Body of pancreas (tissue), 4 donors: Measurements from ENCODE around the gene TTI1. TPM values are rescaled to one million over a fixed set of nuclear protein-coding genes. Genes with fewer than 3 reads are reported as not detected.

Experiments used
- ATAC-seq: fragments of 150-250 bp; one replicate; pipeline ENCODE4 v1.9.1; 2016
- DNase-seq, 4 donors: peaks; one replicate each; pipeline ENCODE4 v3.0.0-alpha.2; 2019
- H3K27ac ChIP-seq, 4 donors: fragments of 200-600 bp; sonication (generic); 1 replicate in 3 of 4; 2 replicates in 1 of 4; pipeline versions ENCODE4 v1.5.1 to v1.6.1; 2016 to 2019; ENCODE audit warnings: mild to moderate bottlenecking in 1 of 4, mixed read lengths in 1 of 4, moderate library complexity in 1 of 4
- H3K27me3 ChIP-seq, 2 donors: fragments of 200-600 bp; sonication (generic); one replicate each; pipeline ENCODE4 v1.6.0; 2016; ENCODE audit warnings: mild to moderate bottlenecking in 1 of 2
- H3K36me3 ChIP-seq, 2 donors: fragments of 200-600 bp; sonication (generic); replicated peaks in 1 of 2; 2 replicates each; pipeline ENCODE4 v1.5.1; 2016; ENCODE audit warnings: low read depth in 2 of 2; ENCODE audit not compliant: insufficient read depth in 1 of 2
- H3K4me1 ChIP-seq: fragments of 200-600 bp; sonication (generic); one replicate; pipeline ENCODE4 v1.6.0; 2016
- H3K4me3 ChIP-seq, 2 donors: fragments of 200-600 bp; sonication (generic); 1 replicate in 1 of 2; 2 replicates in 1 of 2; pipeline ENCODE4 v1.5.1; 2016 to 2019
- H3K9me3 ChIP-seq, 3 donors: fragments of 200-600 bp; sonication (generic); 1 replicate in 2 of 3; 2 replicates in 1 of 3; pipeline ENCODE4 v1.5.1; 2016
- CTCF ChIP-seq, 7 experiments: fragments of 450-650 bp in 4 of 7; fragments of 200-600 bp in 3 of 7; sonication (generic) in 3 of 7; IDR thresholded peaks; one replicate each; pipeline ENCODE4 v1.5.1; 2016 to 2019; ENCODE audit warnings: antibody characterized with exemption in 7 of 7
- POLR2A ChIP-seq, 3 donors: fragments of 450-650 bp; IDR thresholded peaks; one replicate each; pipeline ENCODE4 v1.6.1; 2016; ENCODE audit warnings: antibody characterized with exemption in 3 of 3, mild to moderate bottlenecking in 2 of 3
- WGBS, 2 donors: methylation state at CpG; one replicate each; pipeline ENCODE4 v1.1.5; 2017; 5-methylcytosine and 5-hydroxymethylcytosine counted together
- intact Hi-C: fragments of 100-400 bp; cut with DNase I; formaldehyde crosslinking; loops from one replicate; pipeline ENCODE4 v1.15.1; 2023
- total RNA-seq, 2 donors: library from RNA; depleted of rRNA; stranded (reverse); fragments of >200 nt; gene quantifications; one replicate each; pipeline ENCODE4 v1.1.0, GENCODE V29; 2016

The TTI1 gene
- total RNA-seq, 2 donors from 2014 or later: 12.2 to 14.0 TPM

- WGBS, 2 donors: 56 to 67% methylated on average over 1 of the region's 1 CpG
- Histone ChIP-seq H3K36me3 (peaks cover 0 to 11% of the 10 kb centered on the region in 2 donors), H3K9me3 (no peaks in the 10 kb centered on the region), H3K4me1 (peaks cover 6% of the 10 kb centered on the region), H3K4me3 (no peak overlapping the region), H3K27ac (peak overlapping the region in 1 of 4 donors; percentile 27), H3K27me3 (no peaks in the 10 kb centered on the region)
- intact Hi-C loops: no loop called here
- no peak for ATAC-seq
- no peak for DNase-seq
- TF ChIP-seq POLR2A (IDR thresholded peaks at IDR 0.05): no peak
- no peak for TF ChIP-seq CTCF (IDR thresholded peaks at IDR 0.05)
Measured at GRCh38 chr20:38072898-38073297, 39.6 kb upstream of the TTI1 start.

DNA sequence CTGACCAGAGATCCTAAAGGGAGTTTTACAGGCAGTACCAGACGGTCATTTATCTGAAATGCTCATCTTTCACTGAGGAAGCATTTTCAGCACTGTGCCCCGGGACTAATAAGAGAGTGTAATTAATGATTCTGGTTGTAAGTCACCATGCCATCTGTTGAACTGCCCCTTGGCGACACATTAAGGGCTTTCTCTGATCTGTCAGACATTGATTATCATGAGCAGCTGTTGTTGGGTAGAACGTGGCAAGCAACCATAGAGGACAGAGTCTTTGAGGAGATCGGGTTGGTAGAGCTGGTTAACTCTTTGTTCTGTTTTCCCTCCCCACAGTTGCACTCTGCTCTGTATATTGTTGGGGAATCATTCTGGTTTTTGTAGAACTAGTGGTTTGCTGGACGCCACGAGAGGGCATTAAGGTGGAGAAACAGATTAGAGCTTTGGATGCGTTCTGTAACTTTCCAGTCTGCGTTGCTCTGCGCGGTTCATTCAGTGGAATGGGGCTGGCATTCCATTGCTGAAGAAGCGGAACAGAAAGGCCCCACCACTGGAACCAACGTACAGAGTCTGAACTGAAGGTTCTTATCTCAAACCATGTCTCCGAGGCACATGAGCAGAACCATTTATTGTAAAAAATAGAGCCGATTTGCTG is 34.6 kb upstream of the TTI1 start:
- 83 to 87% methylated on average over 15 of the region's 15 CpGs for WGBS, 2 donors
- H3K4me1 ChIP-seq: no peaks in the 10 kb centered on the region
- TF ChIP-seq POLR2A (IDR thresholded peaks at IDR 0.05) (no peak), CTCF (IDR thresholded peaks at IDR 0.05) (no peak)
- DNase-seq (no peak), ATAC-seq (no peak)
- peak overlapping the region in 1 of 4 donors; percentile 8 for H3K27ac ChIP-seq
- no peaks in the 10 kb centered on the region for H3K9me3 ChIP-seq
- intact Hi-C loops: no loop called here
- no peak overlapping the region for H3K4me3 ChIP-seq
- H3K27me3 ChIP-seq: no peaks in the 10 kb centered on the region
- peaks cover 0 to 25% of the 10 kb centered on the region in 2 donors for H3K36me3 ChIP-seq

GRCh38 chr20:38066969-38067716 is 33.9 kb upstream of the TTI1 start:
- DNase-seq (peak in 1 of 4 donors; percentile 19), ATAC-seq (peak; percentile 40)
- H3K4me1 ChIP-seq: no peaks in the 10 kb centered on the region
- H3K4me3 ChIP-seq: no peak overlapping the region
- H3K27me3 ChIP-seq: no peaks in the 10 kb centered on the region
- H3K9me3 ChIP-seq: no peaks in the 10 kb centered on the region
- WGBS, 2 donors: 70 to 78% methylated on average over 9 of the region's 9 CpGs
- peaks cover 0 to 26% of the 10 kb centered on the region in 2 donors for H3K36me3 ChIP-seq
- H3K27ac ChIP-seq: peak overlapping the region in 2 of 4 donors; percentile 8 to 49
- intact Hi-C loops: no loop called here
- TF ChIP-seq POLR2A (IDR thresholded peaks at IDR 0.05): no peak
- TF ChIP-seq CTCF (IDR thresholded peaks at IDR 0.05): no peak

DNA sequence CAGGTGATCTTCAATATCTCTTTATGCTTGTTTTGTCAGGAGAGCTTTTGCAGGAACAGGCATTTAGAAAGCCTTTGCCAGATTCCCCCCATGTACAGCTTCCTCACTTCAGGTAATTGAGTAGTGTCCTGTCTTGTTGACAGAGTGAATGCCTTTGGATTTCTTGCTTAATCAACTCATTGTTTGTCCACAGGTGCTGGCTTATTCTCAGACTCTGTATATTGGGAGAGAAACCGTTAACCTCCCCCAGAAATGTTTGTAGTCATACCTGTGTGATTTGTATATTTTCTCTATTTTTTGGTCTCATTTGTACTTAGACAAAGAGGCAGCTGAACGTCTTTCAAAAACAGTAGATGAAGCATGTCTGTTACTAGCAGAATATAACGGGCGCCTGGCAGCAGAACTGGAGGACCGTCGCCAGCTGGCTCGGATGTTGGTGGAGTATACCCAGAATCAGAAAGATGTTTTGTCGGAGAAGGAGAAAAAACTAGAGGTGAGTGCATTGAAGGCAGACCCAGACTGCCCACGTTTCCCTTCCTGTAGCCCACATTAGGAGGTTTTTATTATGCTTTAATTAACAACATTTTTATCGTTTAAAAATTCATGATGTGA is 32.6 kb upstream of the TTI1 start:
- DNase-seq (no peak), ATAC-seq (no peak)
- no peaks in the 10 kb centered on the region for H3K27me3 ChIP-seq
- no peaks in the 10 kb centered on the region for H3K9me3 ChIP-seq
- WGBS, 2 donors: 88 to 93% methylated on average over 10 of the region's 10 CpGs
- intact Hi-C loops: no loop called here
- no peak for TF ChIP-seq POLR2A (IDR thresholded peaks at IDR 0.05)
- TF ChIP-seq CTCF (IDR thresholded peaks at IDR 0.05): no peak
- H3K4me3 ChIP-seq: no peak overlapping the region
- no peak overlapping the region for H3K27ac ChIP-seq
- H3K36me3 ChIP-seq: peaks cover 0 to 26% of the 10 kb centered on the region in 2 donors
- no peaks in the 10 kb centered on the region for H3K4me1 ChIP-seq
